Measurements from ENCODE around the gene ADARB2. TPM values are rescaled to one million over a fixed set of nuclear protein-coding genes. Genes with fewer than 3 reads are reported as not detected.

Gene ADARB2
- polyA plus RNA-seq, 1 of the 3 experiments (the other 2 are of a cell fraction) = not detected

DNA sequence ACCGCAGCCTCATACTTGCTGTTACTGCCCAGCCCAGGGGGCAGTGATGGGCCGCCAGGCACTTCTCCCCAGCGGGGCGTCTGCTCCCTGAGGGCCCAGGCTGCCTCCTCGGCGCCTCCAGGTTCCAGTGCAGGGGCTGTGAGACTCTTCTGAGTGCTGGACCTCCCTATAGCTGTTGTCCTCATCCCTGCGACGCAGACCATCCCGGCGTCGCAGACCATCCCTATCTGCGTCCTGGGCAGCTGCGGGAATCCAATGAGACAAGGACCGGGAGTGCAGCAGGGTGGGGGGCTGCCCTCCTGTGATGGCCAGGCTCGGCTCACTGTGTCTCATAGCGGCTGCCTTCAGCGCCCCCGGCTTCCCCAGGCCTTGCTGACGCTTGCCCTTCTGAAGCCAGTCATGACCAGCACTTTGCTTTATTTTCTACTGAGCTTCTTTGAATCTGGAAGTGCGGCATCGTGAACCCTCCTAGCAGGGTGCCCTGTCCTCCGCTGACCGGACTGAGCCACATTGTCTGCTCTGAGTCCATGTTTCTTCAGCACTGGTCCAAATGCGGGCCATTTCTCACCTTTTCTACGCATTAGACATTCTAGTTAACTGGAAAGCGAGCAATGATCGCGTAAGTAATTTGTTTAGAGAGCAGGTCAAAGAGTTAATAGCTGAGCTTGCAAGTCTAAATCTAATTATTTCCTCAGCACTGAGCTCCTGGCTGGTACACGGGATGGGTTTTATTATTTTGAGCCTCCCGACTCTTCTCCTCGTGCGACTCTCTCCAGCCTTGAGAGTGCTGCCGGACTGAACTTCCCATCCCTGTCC lies 341.6 kb downstream of the ADARB2 start:
- no peak overlapping the region for H3K4me3 ChIP-seq (ENCODE audit: low read depth in 2 of 2, low read length in 1 of 2)
- H3K4me1 ChIP-seq (ENCODE audit: control insufficient read depth in 1 of 2, insufficient read depth in 2 of 2, low read depth in 1 of 2, low read length in 1 of 2) = peaks cover 0 to 19% of the 10 kb centered on the region in 2 experiments; a peak in 1 of 4 replicates
- H2AFZ ChIP-seq (ENCODE audit: low read depth) = no peak overlapping the region
- no peaks in the 10 kb centered on the region for H3K27me3 ChIP-seq (ENCODE audit: insufficient read depth)
- H3K9me2 ChIP-seq = no peaks in the 10 kb centered on the region
- ChIA-PET CTCF (interaction anchor here (0.7 to 1.1 kb wide), 3 partner anchors 9 to 18 kb away, joined by 3 read pairs; no protein-coding TSS in a partner anchor), POLR2A (no interaction called here)
- no peak overlapping the region for H3K9ac ChIP-seq
- WGBS (ENCODE audit: low lambda C conversion rate) = 81% methylated on average over 30 of the region's 33 CpGs
- TF ChIP-seq RCOR1 (IDR thresholded peaks at IDR 0.05; ENCODE audit: low read length) (no peak), EZH2phosphoT487 (IDR thresholded peaks at IDR 0.05; ENCODE audit: borderline replicate concordance, low read depth) (no peak), GATA2 (CRISPR knock-in tag; IDR thresholded peaks at IDR 0.05) (no peak), RXRA (IDR thresholded peaks at IDR 0.05; ENCODE audit: borderline replicate concordance, low read depth) (no peak), POLR2AphosphoS5 (IDR thresholded peaks at IDR 0.05; ENCODE audit: low read depth, low read length) (no peak)
- TF ChIP-seq, protein P1, sequence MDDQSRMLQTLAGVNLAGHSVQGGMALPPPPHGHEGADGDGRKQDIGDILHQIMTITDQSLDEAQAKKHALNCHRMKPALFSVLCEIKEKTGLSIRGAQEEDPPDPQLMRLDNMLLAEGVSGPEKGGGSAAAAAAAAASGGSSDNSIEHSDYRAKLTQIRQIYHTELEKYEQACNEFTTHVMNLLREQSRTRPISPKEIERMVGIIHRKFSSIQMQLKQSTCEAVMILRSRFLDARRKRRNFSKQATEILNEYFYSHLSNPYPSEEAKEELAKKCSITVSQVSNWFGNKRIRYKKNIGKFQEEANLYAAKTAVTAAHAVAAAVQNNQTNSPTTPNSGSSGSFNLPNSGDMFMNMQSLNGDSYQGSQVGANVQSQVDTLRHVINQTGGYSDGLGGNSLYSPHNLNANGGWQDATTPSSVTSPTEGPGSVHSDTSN (IDR thresholded peaks at IDR 0.05) = no peak
- H4K20me1 ChIP-seq (ENCODE audit: insufficient read depth) = no peaks in the 10 kb centered on the region
- peak; percentile 24 for DNase-seq
- H3K36me3 ChIP-seq (replicated peaks in 1 of 2; ENCODE audit: control insufficient read depth in 1 of 2, insufficient read depth in 2 of 2, low read length in 1 of 2) = no peaks in the 10 kb centered on the region
- H3K27ac ChIP-seq (ENCODE audit: low read depth in 2 of 2, low read length in 1 of 2) = no peak overlapping the region; a peak in 1 of 4 replicates
- no peak overlapping the region for H3K4me2 ChIP-seq
- H3K79me2 ChIP-seq (ENCODE audit: insufficient read depth) = no peaks in the 10 kb centered on the region
- no peaks in the 10 kb centered on the region for H3K9me3 ChIP-seq
- no peaks in the 10 kb centered on the region for H3F3A ChIP-seq (replicated peaks; ENCODE audit: insufficient read depth)

- Histone ChIP-seq H3K4me1 (ENCODE audit: control insufficient read depth in 1 of 2, insufficient read depth in 2 of 2, low read depth in 1 of 2, low read length in 1 of 2) (peaks cover 0 to 12% of the 10 kb centered on the region in 2 experiments; a peak in 1 of 4 replicates), H3K9ac (no peak overlapping the region), H4K20me1 (ENCODE audit: insufficient read depth) (no peaks in the 10 kb centered on the region), H2AFZ (ENCODE audit: low read depth) (no peak overlapping the region), H3K4me3 (ENCODE audit: low read depth in 2 of 2, low read length in 1 of 2) (no peak overlapping the region), H3K27ac (ENCODE audit: low read depth in 2 of 2, low read length in 1 of 2) (no peak overlapping the region), H3F3A (replicated peaks; ENCODE audit: insufficient read depth) (no peaks in the 10 kb centered on the region), H3K79me2 (ENCODE audit: insufficient read depth) (no peaks in the 10 kb centered on the region), H3K9me3 (no peaks in the 10 kb centered on the region), H3K4me2 (no peak overlapping the region), H3K36me3 (replicated peaks in 1 of 2; ENCODE audit: control insufficient read depth in 1 of 2, insufficient read depth in 2 of 2, low read length in 1 of 2) (no peaks in the 10 kb centered on the region), H3K9me2 (no peaks in the 10 kb centered on the region), H3K27me3 (ENCODE audit: insufficient read depth) (no peaks in the 10 kb centered on the region)
- CTCF ChIA-PET = interaction anchor here (0.7 to 1.1 kb wide), 2 partner anchors 8 to 17 kb away, joined by 3 read pairs; no protein-coding TSS in a partner anchor
- no peak for DNase-seq
- 54% methylated on average over 10 of the region's 11 CpGs for WGBS (ENCODE audit: low lambda C conversion rate)
- POLR2A ChIA-PET = no interaction called here
- TF ChIP-seq, protein P2, sequence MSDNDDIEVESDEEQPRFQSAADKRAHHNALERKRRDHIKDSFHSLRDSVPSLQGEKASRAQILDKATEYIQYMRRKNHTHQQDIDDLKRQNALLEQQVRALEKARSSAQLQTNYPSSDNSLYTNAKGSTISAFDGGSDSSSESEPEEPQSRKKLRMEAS (IDR thresholded peaks at IDR 0.05; ENCODE audit: low read depth) = no peak
- TF ChIP-seq SIN3A (IDR thresholded peaks at IDR 0.05; ENCODE audit: borderline replicate concordance, low read depth, low read length) (no peak), JUND (IDR thresholded peaks at IDR 0.05) (no peak)
- TF ChIP-seq, protein P3, sequence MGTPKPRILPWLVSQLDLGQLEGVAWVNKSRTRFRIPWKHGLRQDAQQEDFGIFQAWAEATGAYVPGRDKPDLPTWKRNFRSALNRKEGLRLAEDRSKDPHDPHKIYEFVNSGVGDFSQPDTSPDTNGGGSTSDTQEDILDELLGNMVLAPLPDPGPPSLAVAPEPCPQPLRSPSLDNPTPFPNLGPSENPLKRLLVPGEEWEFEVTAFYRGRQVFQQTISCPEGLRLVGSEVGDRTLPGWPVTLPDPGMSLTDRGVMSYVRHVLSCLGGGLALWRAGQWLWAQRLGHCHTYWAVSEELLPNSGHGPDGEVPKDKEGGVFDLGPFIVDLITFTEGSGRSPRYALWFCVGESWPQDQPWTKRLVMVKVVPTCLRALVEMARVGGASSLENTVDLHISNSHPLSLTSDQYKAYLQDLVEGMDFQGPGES (IDR thresholded peaks at IDR 0.05; ENCODE audit: low read depth, low read length) = no peak
- TF ChIP-seq, protein P4, sequence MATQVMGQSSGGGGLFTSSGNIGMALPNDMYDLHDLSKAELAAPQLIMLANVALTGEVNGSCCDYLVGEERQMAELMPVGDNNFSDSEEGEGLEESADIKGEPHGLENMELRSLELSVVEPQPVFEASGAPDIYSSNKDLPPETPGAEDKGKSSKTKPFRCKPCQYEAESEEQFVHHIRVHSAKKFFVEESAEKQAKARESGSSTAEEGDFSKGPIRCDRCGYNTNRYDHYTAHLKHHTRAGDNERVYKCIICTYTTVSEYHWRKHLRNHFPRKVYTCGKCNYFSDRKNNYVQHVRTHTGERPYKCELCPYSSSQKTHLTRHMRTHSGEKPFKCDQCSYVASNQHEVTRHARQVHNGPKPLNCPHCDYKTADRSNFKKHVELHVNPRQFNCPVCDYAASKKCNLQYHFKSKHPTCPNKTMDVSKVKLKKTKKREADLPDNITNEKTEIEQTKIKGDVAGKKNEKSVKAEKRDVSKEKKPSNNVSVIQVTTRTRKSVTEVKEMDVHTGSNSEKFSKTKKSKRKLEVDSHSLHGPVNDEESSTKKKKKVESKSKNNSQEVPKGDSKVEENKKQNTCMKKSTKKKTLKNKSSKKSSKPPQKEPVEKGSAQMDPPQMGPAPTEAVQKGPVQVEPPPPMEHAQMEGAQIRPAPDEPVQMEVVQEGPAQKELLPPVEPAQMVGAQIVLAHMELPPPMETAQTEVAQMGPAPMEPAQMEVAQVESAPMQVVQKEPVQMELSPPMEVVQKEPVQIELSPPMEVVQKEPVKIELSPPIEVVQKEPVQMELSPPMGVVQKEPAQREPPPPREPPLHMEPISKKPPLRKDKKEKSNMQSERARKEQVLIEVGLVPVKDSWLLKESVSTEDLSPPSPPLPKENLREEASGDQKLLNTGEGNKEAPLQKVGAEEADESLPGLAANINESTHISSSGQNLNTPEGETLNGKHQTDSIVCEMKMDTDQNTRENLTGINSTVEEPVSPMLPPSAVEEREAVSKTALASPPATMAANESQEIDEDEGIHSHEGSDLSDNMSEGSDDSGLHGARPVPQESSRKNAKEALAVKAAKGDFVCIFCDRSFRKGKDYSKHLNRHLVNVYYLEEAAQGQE (IDR thresholded peaks at IDR 0.05; ENCODE audit: low read depth, low read length) = no peak
Measured at GRCh38 chr10:1395025-1395480, 342.3 kb downstream of the ADARB2 start.
